Measurements from ENCODE around the gene CORO6. TPM values are rescaled to one million over a fixed set of nuclear protein-coding genes. Genes with fewer than 3 reads are reported as not detected.

Gene CORO6
- total and polyA plus RNA-seq, 2 experiments from 2014 or later: 2.6 to 5.2 TPM

DNA sequence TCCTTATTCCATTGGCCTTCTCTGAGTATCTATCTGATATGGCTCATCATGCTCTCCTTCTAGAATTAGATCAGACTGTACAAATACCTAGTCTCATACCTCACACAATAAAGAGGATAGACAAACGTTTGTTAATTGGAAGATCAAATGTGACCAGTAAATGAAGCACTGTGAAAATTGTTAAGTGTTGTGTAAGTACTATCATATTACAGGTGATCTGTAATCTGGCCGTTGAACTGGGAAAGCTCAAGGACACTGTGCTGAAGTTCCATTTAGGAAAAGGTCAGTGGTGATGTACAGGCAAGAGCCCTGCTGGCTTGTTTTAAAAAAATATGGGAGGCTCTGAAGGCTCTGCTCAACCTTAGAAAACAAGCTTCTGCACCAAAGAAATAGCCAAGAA lies 38.5 kb upstream of the CORO6 start:
- no peak for TF ChIP-seq EZH2phosphoT487 (IDR thresholded peaks at IDR 0.05; ENCODE audit: unreplicated experiment)
- TF ChIP-seq ZNF114 (CRISPR knock-in tag; IDR thresholded peaks at IDR 0.05): no peak
- TF ChIP-seq, protein P1, sequence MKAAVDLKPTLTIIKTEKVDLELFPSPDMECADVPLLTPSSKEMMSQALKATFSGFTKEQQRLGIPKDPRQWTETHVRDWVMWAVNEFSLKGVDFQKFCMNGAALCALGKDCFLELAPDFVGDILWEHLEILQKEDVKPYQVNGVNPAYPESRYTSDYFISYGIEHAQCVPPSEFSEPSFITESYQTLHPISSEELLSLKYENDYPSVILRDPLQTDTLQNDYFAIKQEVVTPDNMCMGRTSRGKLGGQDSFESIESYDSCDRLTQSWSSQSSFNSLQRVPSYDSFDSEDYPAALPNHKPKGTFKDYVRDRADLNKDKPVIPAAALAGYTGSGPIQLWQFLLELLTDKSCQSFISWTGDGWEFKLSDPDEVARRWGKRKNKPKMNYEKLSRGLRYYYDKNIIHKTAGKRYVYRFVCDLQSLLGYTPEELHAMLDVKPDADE (IDR thresholded peaks at IDR 0.05): no peak
- TF ChIP-seq ZNF331 (CRISPR knock-in tag; IDR thresholded peaks at IDR 0.05; ENCODE audit: low read depth): no peak
- TF ChIP-seq STAT1 (IDR thresholded peaks at IDR 0.05; ENCODE audit: unreplicated experiment): no peak
- TF ChIP-seq JUNB (IDR thresholded peaks at IDR 0.05; ENCODE audit: unreplicated experiment): no peak
- TF ChIP-seq, protein P2, sequence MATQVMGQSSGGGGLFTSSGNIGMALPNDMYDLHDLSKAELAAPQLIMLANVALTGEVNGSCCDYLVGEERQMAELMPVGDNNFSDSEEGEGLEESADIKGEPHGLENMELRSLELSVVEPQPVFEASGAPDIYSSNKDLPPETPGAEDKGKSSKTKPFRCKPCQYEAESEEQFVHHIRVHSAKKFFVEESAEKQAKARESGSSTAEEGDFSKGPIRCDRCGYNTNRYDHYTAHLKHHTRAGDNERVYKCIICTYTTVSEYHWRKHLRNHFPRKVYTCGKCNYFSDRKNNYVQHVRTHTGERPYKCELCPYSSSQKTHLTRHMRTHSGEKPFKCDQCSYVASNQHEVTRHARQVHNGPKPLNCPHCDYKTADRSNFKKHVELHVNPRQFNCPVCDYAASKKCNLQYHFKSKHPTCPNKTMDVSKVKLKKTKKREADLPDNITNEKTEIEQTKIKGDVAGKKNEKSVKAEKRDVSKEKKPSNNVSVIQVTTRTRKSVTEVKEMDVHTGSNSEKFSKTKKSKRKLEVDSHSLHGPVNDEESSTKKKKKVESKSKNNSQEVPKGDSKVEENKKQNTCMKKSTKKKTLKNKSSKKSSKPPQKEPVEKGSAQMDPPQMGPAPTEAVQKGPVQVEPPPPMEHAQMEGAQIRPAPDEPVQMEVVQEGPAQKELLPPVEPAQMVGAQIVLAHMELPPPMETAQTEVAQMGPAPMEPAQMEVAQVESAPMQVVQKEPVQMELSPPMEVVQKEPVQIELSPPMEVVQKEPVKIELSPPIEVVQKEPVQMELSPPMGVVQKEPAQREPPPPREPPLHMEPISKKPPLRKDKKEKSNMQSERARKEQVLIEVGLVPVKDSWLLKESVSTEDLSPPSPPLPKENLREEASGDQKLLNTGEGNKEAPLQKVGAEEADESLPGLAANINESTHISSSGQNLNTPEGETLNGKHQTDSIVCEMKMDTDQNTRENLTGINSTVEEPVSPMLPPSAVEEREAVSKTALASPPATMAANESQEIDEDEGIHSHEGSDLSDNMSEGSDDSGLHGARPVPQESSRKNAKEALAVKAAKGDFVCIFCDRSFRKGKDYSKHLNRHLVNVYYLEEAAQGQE (IDR thresholded peaks at IDR 0.05; ENCODE audit: unreplicated experiment): no peak
- TF ChIP-seq, protein P3, sequence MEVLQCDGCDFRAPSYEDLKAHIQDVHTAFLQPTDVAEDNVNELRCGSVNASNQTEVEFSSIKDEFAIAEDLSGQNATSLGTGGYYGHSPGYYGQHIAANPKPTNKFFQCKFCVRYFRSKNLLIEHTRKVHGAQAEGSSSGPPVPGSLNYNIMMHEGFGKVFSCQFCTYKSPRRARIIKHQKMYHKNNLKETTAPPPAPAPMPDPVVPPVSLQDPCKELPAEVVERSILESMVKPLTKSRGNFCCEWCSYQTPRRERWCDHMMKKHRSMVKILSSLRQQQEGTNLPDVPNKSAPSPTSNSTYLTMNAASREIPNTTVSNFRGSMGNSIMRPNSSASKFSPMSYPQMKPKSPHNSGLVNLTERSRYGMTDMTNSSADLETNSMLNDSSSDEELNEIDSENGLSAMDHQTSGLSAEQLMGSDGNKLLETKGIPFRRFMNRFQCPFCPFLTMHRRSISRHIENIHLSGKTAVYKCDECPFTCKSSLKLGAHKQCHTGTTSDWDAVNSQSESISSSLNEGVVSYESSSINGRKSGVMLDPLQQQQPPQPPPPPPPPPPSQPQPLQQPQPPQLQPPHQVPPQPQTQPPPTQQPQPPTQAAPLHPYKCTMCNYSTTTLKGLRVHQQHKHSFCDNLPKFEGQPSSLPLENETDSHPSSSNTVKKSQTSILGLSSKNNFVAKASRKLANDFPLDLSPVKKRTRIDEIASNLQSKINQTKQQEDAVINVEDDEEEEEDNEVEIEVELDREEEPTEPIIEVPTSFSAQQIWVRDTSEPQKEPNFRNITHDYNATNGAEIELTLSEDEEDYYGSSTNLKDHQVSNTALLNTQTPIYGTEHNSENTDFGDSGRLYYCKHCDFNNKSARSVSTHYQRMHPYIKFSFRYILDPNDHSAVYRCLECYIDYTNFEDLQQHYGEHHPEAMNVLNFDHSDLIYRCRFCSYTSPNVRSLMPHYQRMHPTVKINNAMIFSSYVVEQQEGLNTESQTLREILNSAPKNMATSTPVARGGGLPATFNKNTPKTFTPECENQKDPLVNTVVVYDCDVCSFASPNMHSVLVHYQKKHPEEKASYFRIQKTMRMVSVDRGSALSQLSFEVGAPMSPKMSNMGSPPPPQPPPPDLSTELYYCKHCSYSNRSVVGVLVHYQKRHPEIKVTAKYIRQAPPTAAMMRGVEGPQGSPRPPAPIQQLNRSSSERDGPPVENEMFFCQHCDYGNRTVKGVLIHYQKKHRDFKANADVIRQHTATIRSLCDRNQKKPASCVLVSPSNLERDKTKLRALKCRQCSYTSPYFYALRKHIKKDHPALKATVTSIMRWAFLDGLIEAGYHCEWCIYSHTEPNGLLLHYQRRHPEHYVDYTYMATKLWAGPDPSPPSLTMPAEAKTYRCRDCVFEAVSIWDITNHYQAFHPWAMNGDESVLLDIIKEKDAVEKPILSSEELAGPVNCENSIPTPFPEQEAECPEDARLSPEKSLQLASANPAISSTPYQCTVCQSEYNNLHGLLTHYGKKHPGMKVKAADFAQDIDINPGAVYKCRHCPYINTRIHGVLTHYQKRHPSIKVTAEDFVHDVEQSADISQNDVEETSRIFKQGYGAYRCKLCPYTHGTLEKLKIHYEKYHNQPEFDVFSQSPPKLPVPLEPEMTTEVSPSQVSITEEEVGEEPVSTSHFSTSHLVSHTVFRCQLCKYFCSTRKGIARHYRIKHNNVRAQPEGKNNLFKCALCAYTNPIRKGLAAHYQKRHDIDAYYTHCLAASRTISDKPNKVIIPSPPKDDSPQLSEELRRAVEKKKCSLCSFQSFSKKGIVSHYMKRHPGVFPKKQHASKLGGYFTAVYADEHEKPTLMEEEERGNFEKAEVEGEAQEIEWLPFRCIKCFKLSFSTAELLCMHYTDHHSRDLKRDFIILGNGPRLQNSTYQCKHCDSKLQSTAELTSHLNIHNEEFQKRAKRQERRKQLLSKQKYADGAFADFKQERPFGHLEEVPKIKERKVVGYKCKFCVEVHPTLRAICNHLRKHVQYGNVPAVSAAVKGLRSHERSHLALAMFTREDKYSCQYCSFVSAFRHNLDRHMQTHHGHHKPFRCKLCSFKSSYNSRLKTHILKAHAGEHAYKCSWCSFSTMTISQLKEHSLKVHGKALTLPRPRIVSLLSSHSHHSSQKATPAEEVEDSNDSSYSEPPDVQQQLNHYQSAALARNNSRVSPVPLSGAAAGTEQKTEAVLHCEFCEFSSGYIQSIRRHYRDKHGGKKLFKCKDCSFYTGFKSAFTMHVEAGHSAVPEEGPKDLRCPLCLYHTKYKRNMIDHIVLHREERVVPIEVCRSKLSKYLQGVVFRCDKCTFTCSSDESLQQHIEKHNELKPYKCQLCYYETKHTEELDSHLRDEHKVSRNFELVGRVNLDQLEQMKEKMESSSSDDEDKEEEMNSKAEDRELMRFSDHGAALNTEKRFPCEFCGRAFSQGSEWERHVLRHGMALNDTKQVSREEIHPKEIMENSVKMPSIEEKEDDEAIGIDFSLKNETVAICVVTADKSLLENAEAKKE (CRISPR knock-in tag; IDR thresholded peaks at IDR 0.05): no peak
- no peak for TF ChIP-seq POLR2AphosphoS5 (IDR thresholded peaks at IDR 0.05; ENCODE audit: low read depth)
- TF ChIP-seq NANOG (IDR thresholded peaks at IDR 0.05; ENCODE audit: borderline replicate concordance): no peak
- no peak for TF ChIP-seq EZH2 (IDR thresholded peaks at IDR 0.05; ENCODE audit: low read depth, unreplicated experiment)
- TF ChIP-seq, protein P4, sequence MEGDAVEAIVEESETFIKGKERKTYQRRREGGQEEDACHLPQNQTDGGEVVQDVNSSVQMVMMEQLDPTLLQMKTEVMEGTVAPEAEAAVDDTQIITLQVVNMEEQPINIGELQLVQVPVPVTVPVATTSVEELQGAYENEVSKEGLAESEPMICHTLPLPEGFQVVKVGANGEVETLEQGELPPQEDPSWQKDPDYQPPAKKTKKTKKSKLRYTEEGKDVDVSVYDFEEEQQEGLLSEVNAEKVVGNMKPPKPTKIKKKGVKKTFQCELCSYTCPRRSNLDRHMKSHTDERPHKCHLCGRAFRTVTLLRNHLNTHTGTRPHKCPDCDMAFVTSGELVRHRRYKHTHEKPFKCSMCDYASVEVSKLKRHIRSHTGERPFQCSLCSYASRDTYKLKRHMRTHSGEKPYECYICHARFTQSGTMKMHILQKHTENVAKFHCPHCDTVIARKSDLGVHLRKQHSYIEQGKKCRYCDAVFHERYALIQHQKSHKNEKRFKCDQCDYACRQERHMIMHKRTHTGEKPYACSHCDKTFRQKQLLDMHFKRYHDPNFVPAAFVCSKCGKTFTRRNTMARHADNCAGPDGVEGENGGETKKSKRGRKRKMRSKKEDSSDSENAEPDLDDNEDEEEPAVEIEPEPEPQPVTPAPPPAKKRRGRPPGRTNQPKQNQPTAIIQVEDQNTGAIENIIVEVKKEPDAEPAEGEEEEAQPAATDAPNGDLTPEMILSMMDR (conservative IDR thresholded peaks at IDR 0.05; ENCODE audit: low read depth in 2 of 2): no peak
- TF ChIP-seq CREB1 (CRISPR knock-in tag; IDR thresholded peaks at IDR 0.05; ENCODE audit: low read depth): no peak
- peaks cover 8% of the 10 kb centered on the region for H3K27me3 Mint-ChIP-seq (ENCODE audit: insufficient read depth, low read depth, poor library complexity)
- no peak for DNase-seq (ENCODE audit: low spot score)
- Histone ChIP-seq H3K4me1 (ENCODE audit: insufficient read depth) (peaks cover 3% of the 10 kb centered on the region; the same call in 1 of the 2 replicates), H3F3A (replicated peaks; ENCODE audit: low read depth) (no peaks in the 10 kb centered on the region), H3K4me2 (no peak overlapping the region), H3K27me3 (ENCODE audit: insufficient read depth) (no peaks in the 10 kb centered on the region), H3K27ac (ENCODE audit: low read depth) (no peak overlapping the region), H3K36me3 (ENCODE audit: insufficient read depth) (no peaks in the 10 kb centered on the region), H3K4me3 (no peak overlapping the region), H3K9me2 (ENCODE audit: insufficient read depth) (no peaks in the 10 kb centered on the region), H2AFZ (no peak overlapping the region), H3K79me2 (replicated peaks; ENCODE audit: insufficient read depth) (no peaks in the 10 kb centered on the region), H4K20me1 (replicated peaks; ENCODE audit: insufficient read depth) (no peaks in the 10 kb centered on the region)
- H3K36me3 Mint-ChIP-seq (ENCODE audit: low read depth): peaks cover 4% of the 10 kb centered on the region; the same call in 1 of the 3 replicates
- peaks cover 3% of the 10 kb centered on the region; the same call in 1 of the 3 replicates for H3K9me3 Mint-ChIP-seq
- no peak overlapping the region for H3K4me3 Mint-ChIP-seq
- ATAC-seq: no peak
- no peak overlapping the region for H3K27ac Mint-ChIP-seq
- H3K4me1 Mint-ChIP-seq: peaks cover 9% of the 10 kb centered on the region
